H1 (cell line): ENCODE results near the gene ASRGL1. TPM values are rescaled to one million over a fixed set of nuclear protein-coding genes. Genes with fewer than 3 reads are reported as not detected.

Experiments
- CTCF ChIA-PET: fragments of 300-600 bp; sonication (Branson Sonifier 250); formaldehyde crosslinking; loops from one replicate; lab custom pipeline; 2021; ENCODE audit not compliant: partially characterized antibody; lab: Charles Lee
- POLR2A ChIA-PET: fragments of 300-600 bp; sonication (Branson Sonifier 250); formaldehyde crosslinking; loops from one replicate; lab custom pipeline; 2021; ENCODE audit warnings: inconsistent platforms; ENCODE audit not compliant: partially characterized antibody; lab: Charles Lee
- DNase-seq, 2 experiments: peaks; one replicate each; pipeline versions ENCODE4 v3.0.0 to v3.0.0-alpha.2; 2010 to 2022; ENCODE audit warnings: low spot score in 2 of 2, low read depth in 1 of 2, mixed read lengths in 1 of 2
- FAIRE-seq: peaks from 2 replicates; lab custom pipeline; 2011; peaks lifted over from hg19 to GRCh38; lab: Jason Lieb, UNC
- H2AFZ ChIP-seq: 2 replicates; pipeline ENCODE4 v1.8.1; 2012; ENCODE audit warnings: low read length, inconsistent platforms
- H2AK5ac ChIP-seq: 2 replicates; pipeline ENCODE4 v1.6.1; 2013; ENCODE audit warnings: low read depth, low read length
- H2BK120ac ChIP-seq: replicated peaks from 2 replicates; pipeline ENCODE3; 2013; ENCODE audit warnings: low read depth, low read length, inconsistent platforms
- H2BK12ac ChIP-seq: 2 replicates; pipeline ENCODE4 v1.6.1; 2013; ENCODE audit warnings: low read depth, low read length
- H2BK15ac ChIP-seq: 2 replicates; pipeline ENCODE4 v1.6.1; 2013; ENCODE audit warnings: low read length
- H2BK20ac ChIP-seq: 2 replicates; pipeline ENCODE4 v1.6.1; 2013; ENCODE audit warnings: low read length
- H2BK5ac ChIP-seq: 2 replicates; pipeline ENCODE4 v1.6.1; 2013; ENCODE audit warnings: low read depth, low read length
- H3K14ac ChIP-seq: 2 replicates; pipeline ENCODE4 v1.6.1; 2013; ENCODE audit warnings: inconsistent platforms; ENCODE audit not compliant: insufficient read length
- H3K18ac ChIP-seq: 2 replicates; pipeline ENCODE4 v1.6.1; 2013; ENCODE audit warnings: low read length; ENCODE audit errors: extremely low read depth
- H3K23ac ChIP-seq: 2 replicates; pipeline ENCODE4 v1.6.1; 2013; ENCODE audit warnings: inconsistent platforms; ENCODE audit not compliant: insufficient read length
- H3K23me2 ChIP-seq: 2 replicates; pipeline ENCODE4 v1.6.1; 2013; ENCODE audit warnings: low read depth, low read length
- H3K27ac ChIP-seq: 2 replicates; pipeline ENCODE4 v1.6.1; 2011; ENCODE audit warnings: low read depth, low read length, inconsistent platforms
- H3K27me3 ChIP-seq, 4 experiments: replicated peaks in 1 of 4; 1 replicate in 1 of 4; 2 replicates in 3 of 4; pipeline versions ENCODE4 v1.6.1 to v1.8.1; 2011 to 2013; ENCODE audit warnings: low read length in 3 of 4, mild to moderate bottlenecking in 3 of 4, inconsistent platforms in 2 of 4, mixed read lengths in 2 of 4, moderate library complexity in 1 of 4; ENCODE audit not compliant: control insufficient read depth in 3 of 4, insufficient read depth in 3 of 4; ENCODE audit errors: extremely low read depth in 1 of 4
- H3K36me3 ChIP-seq, 4 experiments: 2 replicates each; pipeline versions ENCODE4 v1.6.1 to v1.8.1; 2011 to 2013; ENCODE audit warnings: mild to moderate bottlenecking in 4 of 4, low read length in 3 of 4, moderate library complexity in 2 of 4, control low read depth in 1 of 4, inconsistent platforms in 1 of 4; ENCODE audit not compliant: insufficient read depth in 4 of 4, control insufficient read depth in 2 of 4
- H3K4ac ChIP-seq: replicated peaks from 2 replicates; pipeline ENCODE3; 2013; ENCODE audit warnings: low read length, low read depth, mixed read lengths, inconsistent platforms; ENCODE audit not compliant: insufficient read length
- H3K4me1 ChIP-seq, 4 experiments: replicated peaks in 1 of 4; 1 replicate in 1 of 4; 2 replicates in 3 of 4; pipeline versions ENCODE4 v1.6.1 to v1.8.1; 2011 to 2013; ENCODE audit warnings: low read length in 3 of 4, inconsistent platforms in 2 of 4, mixed read lengths in 1 of 4; ENCODE audit not compliant: insufficient read depth in 4 of 4, control insufficient read depth in 3 of 4
- H3K4me2 ChIP-seq, 2 experiments: 2 replicates each; pipeline versions ENCODE4 v1.6.1 to v1.8.1; 2011 to 2013; ENCODE audit warnings: low read depth in 2 of 2, low read length in 2 of 2, control low read depth in 1 of 2, inconsistent platforms in 1 of 2, mild to moderate bottlenecking in 1 of 2; ENCODE audit not compliant: insufficient read depth in 1 of 2
- H3K4me3 ChIP-seq, 4 experiments: fragments of 200-600, 300-600 bp in 1 of 4; sonication (generic), shearing (Covaris generic), sonication (Bioruptor Twin) in 1 of 4; 2 replicates each; pipeline versions ENCODE4 v1.5.1 to v1.8.1; 2011 to 2016; ENCODE audit warnings: low read length in 4 of 4, low read depth in 3 of 4, control low read depth in 2 of 4, inconsistent platforms in 2 of 4, mild to moderate bottlenecking in 2 of 4, mixed read lengths in 1 of 4, moderate library complexity in 1 of 4; ENCODE audit not compliant: insufficient read depth in 2 of 4; ENCODE audit errors: extremely low read depth in 1 of 4
- H3K56ac ChIP-seq: replicated peaks from 2 replicates; pipeline ENCODE3; 2013; ENCODE audit warnings: low read depth, mild to moderate bottlenecking, mixed read lengths, low read length, inconsistent platforms; ENCODE audit not compliant: insufficient read length
- H3K79me1 ChIP-seq: 2 replicates; pipeline ENCODE4 v1.6.1; 2013; ENCODE audit warnings: low read depth, low read length, control low read depth
- H3K79me2 ChIP-seq, 2 experiments: 2 replicates each; pipeline versions ENCODE4 v1.6.1 to v1.8.1; 2012 to 2013; ENCODE audit warnings: low read length in 2 of 2, mild to moderate bottlenecking in 2 of 2, inconsistent platforms in 1 of 2; ENCODE audit not compliant: insufficient read depth in 2 of 2, control insufficient read depth in 1 of 2
- H3K9ac ChIP-seq, 4 experiments: replicated peaks in 1 of 4; 1 replicate in 1 of 4; 2 replicates in 3 of 4; pipeline versions ENCODE4 v1.6.1 to v1.8.1; 2011 to 2013; ENCODE audit warnings: low read depth in 3 of 4, low read length in 3 of 4, control low read depth in 2 of 4, mild to moderate bottlenecking in 2 of 4, moderate library complexity in 2 of 4, inconsistent platforms in 1 of 4; ENCODE audit errors: extremely low read depth in 1 of 4
- H3K9me3 ChIP-seq, 2 experiments: 2 replicates each; pipeline versions ENCODE4 v1.6.1 to v1.8.1; 2012 to 2013; ENCODE audit warnings: mild to moderate bottlenecking in 2 of 2, moderate library complexity in 2 of 2, control low read depth in 1 of 2, inconsistent platforms in 1 of 2, low read depth in 1 of 2, low read length in 1 of 2, mixed read lengths in 1 of 2; ENCODE audit not compliant: insufficient read depth in 2 of 2
- H4K20me1 ChIP-seq, 2 experiments: replicated peaks in 1 of 2; 2 replicates each; pipeline versions ENCODE3 to v1.8.1; 2011 to 2013; ENCODE audit warnings: inconsistent platforms in 2 of 2, low read length in 2 of 2, mild to moderate bottlenecking in 1 of 2; ENCODE audit not compliant: insufficient read depth in 2 of 2, control insufficient read depth in 1 of 2
- H4K5ac ChIP-seq: 2 replicates; pipeline ENCODE4 v1.6.1; 2013; ENCODE audit warnings: low read length, low read depth, mixed read lengths, inconsistent platforms; ENCODE audit not compliant: insufficient read length
- H4K8ac ChIP-seq: 2 replicates; pipeline ENCODE4 v1.8.0; 2013; ENCODE audit warnings: mild to moderate bottlenecking, moderate library complexity, low read length, inconsistent platforms; ENCODE audit not compliant: insufficient read depth; ENCODE audit errors: extremely low read depth
- H4K91ac ChIP-seq: replicated peaks from 2 replicates; pipeline ENCODE3; 2013; ENCODE audit warnings: low read length, mixed read lengths, inconsistent platforms; ENCODE audit not compliant: insufficient read length
- HDAC6 ChIP-seq: IDR thresholded peaks from one replicate; pipeline ENCODE4 v1.7.1; 2012; ENCODE audit warnings: low read depth, mild to moderate bottlenecking, inconsistent platforms, low read length, moderate library complexity
- KDM4A ChIP-seq: IDR thresholded peaks from one replicate; pipeline ENCODE4 v1.7.1; 2012; ENCODE audit warnings: low read depth, mild to moderate bottlenecking, moderate library complexity, low read length, inconsistent platforms; ENCODE audit not compliant: severe bottlenecking
- POLR2A ChIP-seq, 2 experiments: IDR thresholded peaks; 1 replicate in 1 of 2; 2 replicates in 1 of 2; pipeline ENCODE4 v1.6.1; 2011; ENCODE audit warnings: low read depth in 2 of 2, low read length in 2 of 2, mild to moderate bottlenecking in 2 of 2; ENCODE audit errors: control extremely low read depth in 1 of 2
- SP4 ChIP-seq: IDR thresholded peaks from 2 replicates; pipeline ENCODE4 v1.6.1; 2012; ENCODE audit warnings: low read length, inconsistent platforms
- SUZ12 ChIP-seq: fragments of 200-600 bp; sonication (generic); IDR thresholded peaks from 2 replicates; pipeline ENCODE4 v1.6.1; 2012; ENCODE audit warnings: mild to moderate bottlenecking, inconsistent platforms, low read length, moderate library complexity, mixed read lengths
- WGBS, 2 experiments: shearing (Covaris generic) in 1 of 2; methylation state at CpG; one replicate each; pipeline versions ENCODE4 v1.1.6 to v1.1.7; 2013 to 2015; ENCODE audit warnings: low lambda C conversion rate in 2 of 2, mixed read lengths in 2 of 2, inconsistent platforms in 1 of 2, low coverage in 1 of 2, missing lambda C conversion rate in 1 of 2; ENCODE audit not compliant: insufficient replicate concordance in 2 of 2, insufficient coverage in 1 of 2, insufficient read length in 1 of 2; ENCODE audit errors: extremely low coverage in 1 of 2, missing lambda C conversion rate in 1 of 2; 5-methylcytosine and 5-hydroxymethylcytosine counted together
- polyA plus RNA-seq, 7 experiments: library from polyadenylated mRNA; depleted of rRNA in 3 of 7; stranded (reverse) in 5 of 7; unstranded in 2 of 7; fragments of >200 nt in 5 of 7; fragments of 200-250 nt in 2 of 7; gene quantifications; 1 replicate in 5 of 7; 2 replicates in 1 of 7; 4 replicates in 1 of 7; pipeline versions ENCODE4 v1.2.1 to v1.2.3, GENCODE V29; 2011 to 2013; ENCODE audit warnings: missing spikeins in 2 of 7, mixed read lengths in 2 of 7
- total RNA-seq: library from RNA; stranded (reverse); fragmentation: NEBNext Ultra II Directional; extraction: Animal tissue kit (Norgen Biotek cat#: 25700); gene quantifications from 2 replicates; pipeline ENCODE4 v1.2.1, GENCODE V29; 2021
- TF ChIP-seq, protein P1 (sequence below): IDR thresholded peaks from 2 replicates; pipeline ENCODE4 v1.6.1; 2011; ENCODE audit warnings: low read depth, mild to moderate bottlenecking, low read length; ENCODE audit not compliant: insufficient read depth
- TF ChIP-seq, protein P2 (sequence below): IDR thresholded peaks from 2 replicates; pipeline ENCODE4 v1.6.1; 2012; ENCODE audit warnings: inconsistent platforms
- TF ChIP-seq, protein P3 (sequence below), 3 experiments: IDR thresholded peaks; 1 replicate in 2 of 3; 2 replicates in 1 of 3; pipeline versions ENCODE4 v1.5.1 to v1.6.1; 2011; ENCODE audit warnings: low read length in 3 of 3, mild to moderate bottlenecking in 3 of 3, inconsistent platforms in 2 of 3, low read depth in 1 of 3, moderate library complexity in 1 of 3; ENCODE audit not compliant: insufficient read depth in 1 of 3; ENCODE audit errors: control extremely low read depth in 1 of 3

The ASRGL1 gene
- total and polyA plus RNA-seq, 2 of the 8 experiments (the other 6 are each of a cell fraction or from before 2014, with no cell fraction given) = 19.9 to 23.5 TPM

DNA sequence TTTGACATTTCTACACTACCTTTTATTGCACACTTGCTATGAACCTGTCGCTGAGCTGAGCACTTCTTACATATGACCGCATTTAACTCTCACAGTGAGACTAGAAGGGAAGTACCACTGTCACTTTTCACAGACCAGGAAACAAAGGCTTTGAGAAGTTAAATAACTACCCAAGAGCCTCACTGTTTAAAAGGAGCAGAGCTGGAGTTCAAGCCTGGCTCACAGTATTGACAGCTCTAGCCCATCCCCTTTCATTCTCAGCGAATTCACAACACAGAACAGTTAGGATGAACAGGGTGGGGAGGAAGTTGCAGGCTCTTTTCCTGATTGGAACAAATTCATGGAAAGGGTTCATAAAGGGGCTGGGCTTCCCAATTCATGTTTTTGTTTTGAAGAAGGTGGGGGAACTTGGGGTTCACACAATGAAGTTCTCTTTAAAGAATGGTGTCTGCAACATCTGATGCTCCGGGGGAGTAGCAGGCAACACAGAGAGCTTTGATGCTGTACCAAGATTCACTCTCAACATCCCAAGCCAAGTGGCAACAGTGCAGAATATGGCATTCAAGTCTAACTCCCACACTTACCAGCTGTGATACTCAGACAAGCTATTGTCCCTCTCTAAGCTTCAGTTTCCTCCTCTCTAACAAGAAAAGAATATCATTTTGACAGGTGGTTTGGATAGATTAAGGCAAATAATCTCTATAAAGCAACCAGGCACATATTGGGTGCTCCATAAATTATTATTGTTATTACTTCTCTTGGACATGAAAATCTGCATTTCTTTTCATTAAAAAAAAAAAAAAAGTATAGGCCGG lies 98.8 kb downstream of the ASRGL1 start:
- no peak overlapping the region for H3K4me3 ChIP-seq
- FAIRE-seq (no peak), DNase-seq (no peak)
- no peak overlapping the region for H2BK20ac ChIP-seq
- ChIA-PET POLR2A (interaction anchor here (1.0 kb wide), 1 partner anchor 9 kb away, joined by 3 read pairs; no protein-coding TSS in a partner anchor), CTCF (interaction anchor here (0.6 to 2.4 kb wide), 9 partner anchors 11 to 124 kb away, joined by 3 to 9 read pairs (median 3); no protein-coding TSS in a partner anchor)
- no peak overlapping the region for H4K5ac ChIP-seq
- H3K4me2 ChIP-seq = no peak overlapping the region
- 93% methylated on average over 5 of the region's 5 CpGs; no CpG with 5 or more reads in 1 of the 2 experiments for WGBS, 2 experiments
- H3K23ac ChIP-seq = no peak overlapping the region
- peaks cover 0 to 2% (median 0%) of the 10 kb centered on the region in 4 experiments; a peak in 2 of 7 replicates for H3K4me1 ChIP-seq
- H3K18ac ChIP-seq = no peak overlapping the region
- H3K14ac ChIP-seq = no peak overlapping the region
- no peaks in the 10 kb centered on the region for H3K79me1 ChIP-seq
- no peak overlapping the region for H2AK5ac ChIP-seq
- H3K4ac ChIP-seq = no peak overlapping the region
- H4K91ac ChIP-seq = no peak overlapping the region
- H2BK12ac ChIP-seq = no peak overlapping the region
- H2BK15ac ChIP-seq = no peak overlapping the region; the same call in 1 of the 2 replicates
- no peaks in the 10 kb centered on the region for H3K79me2 ChIP-seq
- H4K20me1 ChIP-seq = no peaks in the 10 kb centered on the region
- H4K8ac ChIP-seq = no peak overlapping the region
- no peak overlapping the region for H2BK5ac ChIP-seq
- no peak overlapping the region for H2BK120ac ChIP-seq
- no peaks in the 10 kb centered on the region for H3K27me3 ChIP-seq
- no peaks in the 10 kb centered on the region for H3K9me3 ChIP-seq
- no peaks in the 10 kb centered on the region for H3K23me2 ChIP-seq
- H3K36me3 ChIP-seq = no peaks in the 10 kb centered on the region
- no peak overlapping the region for H3K27ac ChIP-seq
- H3K56ac ChIP-seq = no peak overlapping the region
- H3K9ac ChIP-seq = no peak overlapping the region
- no peak overlapping the region for H2AFZ ChIP-seq
- no peak for TF ChIP-seq SUZ12
- TF ChIP-seq SP4 = no peak
- TF ChIP-seq, protein P1, sequence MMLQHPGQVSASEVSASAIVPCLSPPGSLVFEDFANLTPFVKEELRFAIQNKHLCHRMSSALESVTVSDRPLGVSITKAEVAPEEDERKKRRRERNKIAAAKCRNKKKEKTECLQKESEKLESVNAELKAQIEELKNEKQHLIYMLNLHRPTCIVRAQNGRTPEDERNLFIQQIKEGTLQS = no peak
- no peak for TF ChIP-seq HDAC6
- TF ChIP-seq POLR2A (IDR thresholded peaks at IDR 0.05; ENCODE audit: control extremely low read depth in 1 of 2, low read depth in 2 of 2, low read length in 2 of 2) = no peak
- TF ChIP-seq, protein P2, sequence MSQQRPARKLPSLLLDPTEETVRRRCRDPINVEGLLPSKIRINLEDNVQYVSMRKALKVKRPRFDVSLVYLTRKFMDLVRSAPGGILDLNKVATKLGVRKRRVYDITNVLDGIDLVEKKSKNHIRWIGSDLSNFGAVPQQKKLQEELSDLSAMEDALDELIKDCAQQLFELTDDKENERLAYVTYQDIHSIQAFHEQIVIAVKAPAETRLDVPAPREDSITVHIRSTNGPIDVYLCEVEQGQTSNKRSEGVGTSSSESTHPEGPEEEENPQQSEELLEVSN = no peak
- TF ChIP-seq, protein P3, sequence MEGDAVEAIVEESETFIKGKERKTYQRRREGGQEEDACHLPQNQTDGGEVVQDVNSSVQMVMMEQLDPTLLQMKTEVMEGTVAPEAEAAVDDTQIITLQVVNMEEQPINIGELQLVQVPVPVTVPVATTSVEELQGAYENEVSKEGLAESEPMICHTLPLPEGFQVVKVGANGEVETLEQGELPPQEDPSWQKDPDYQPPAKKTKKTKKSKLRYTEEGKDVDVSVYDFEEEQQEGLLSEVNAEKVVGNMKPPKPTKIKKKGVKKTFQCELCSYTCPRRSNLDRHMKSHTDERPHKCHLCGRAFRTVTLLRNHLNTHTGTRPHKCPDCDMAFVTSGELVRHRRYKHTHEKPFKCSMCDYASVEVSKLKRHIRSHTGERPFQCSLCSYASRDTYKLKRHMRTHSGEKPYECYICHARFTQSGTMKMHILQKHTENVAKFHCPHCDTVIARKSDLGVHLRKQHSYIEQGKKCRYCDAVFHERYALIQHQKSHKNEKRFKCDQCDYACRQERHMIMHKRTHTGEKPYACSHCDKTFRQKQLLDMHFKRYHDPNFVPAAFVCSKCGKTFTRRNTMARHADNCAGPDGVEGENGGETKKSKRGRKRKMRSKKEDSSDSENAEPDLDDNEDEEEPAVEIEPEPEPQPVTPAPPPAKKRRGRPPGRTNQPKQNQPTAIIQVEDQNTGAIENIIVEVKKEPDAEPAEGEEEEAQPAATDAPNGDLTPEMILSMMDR (IDR thresholded peaks at IDR 0.05; ENCODE audit: control extremely low read depth in 1 of 3, insufficient read depth in 1 of 3, low read depth in 1 of 3, low read length in 3 of 3) = no peak
- no peak for TF ChIP-seq KDM4A
